ACC112 (cell line): ENCODE measurements around the gene PLXDC2.

Source experiments
- H2AFZ ChIP-seq: fragments of 200-600 bp; sonication (generic); one replicate; pipeline ENCODE4 v1.6.0; 2017; ENCODE audit warnings: antibody characterized with exemption, low read length; ENCODE audit not compliant: unreplicated experiment
- H3K27ac ChIP-seq: fragments of 200-600 bp; sonication (generic); 2 replicates; pipeline ENCODE4 v1.5.1; 2014; ENCODE audit warnings: low read depth, mild to moderate bottlenecking, antibody characterized with exemption, low read length, moderate library complexity
- H3K27me3 ChIP-seq: fragments of 200-600 bp; sonication (generic); 2 replicates; pipeline ENCODE4 v1.6.1; 2014; ENCODE audit warnings: mild to moderate bottlenecking, antibody characterized with exemption, low read length, moderate library complexity, mixed read lengths; ENCODE audit not compliant: insufficient read depth
- H3K36me3 ChIP-seq: fragments of 200-600 bp; sonication (generic); 2 replicates; pipeline ENCODE4 v1.6.1; 2016; ENCODE audit warnings: mild to moderate bottlenecking, antibody characterized with exemption, low read length, moderate library complexity, mixed read lengths; ENCODE audit not compliant: insufficient read depth
- H3K4me1 ChIP-seq: fragments of 200-600 bp; sonication (generic); one replicate; pipeline ENCODE4 v1.6.1; 2016; ENCODE audit warnings: low read length, mixed read lengths; ENCODE audit not compliant: insufficient read depth, unreplicated experiment, control insufficient read depth
- H3K4me3 ChIP-seq: fragments of 200-600 bp; sonication (generic); 2 replicates; pipeline ENCODE4 v1.5.1; 2014; ENCODE audit warnings: mild to moderate bottlenecking, low read depth, low read length
- H3K79me2 ChIP-seq: fragments of 200-600 bp; sonication (generic); one replicate; pipeline ENCODE4 v1.6.0; 2016; ENCODE audit warnings: low read length; ENCODE audit not compliant: control insufficient read depth, unreplicated experiment, insufficient read depth

The PLXDC2 gene

GRCh38 chr10:19958787-19959186, 142.6 kb downstream of the PLXDC2 start:
- Histone ChIP-seq H3K27ac (no peak overlapping the region), H3K4me3 (no peak overlapping the region), H3K36me3 (no peaks in the 10 kb centered on the region), H3K79me2 (no peaks in the 10 kb centered on the region), H3K27me3 (no peaks in the 10 kb centered on the region), H3K4me1 (no peaks in the 10 kb centered on the region), H2AFZ (no peak overlapping the region)

DNA sequence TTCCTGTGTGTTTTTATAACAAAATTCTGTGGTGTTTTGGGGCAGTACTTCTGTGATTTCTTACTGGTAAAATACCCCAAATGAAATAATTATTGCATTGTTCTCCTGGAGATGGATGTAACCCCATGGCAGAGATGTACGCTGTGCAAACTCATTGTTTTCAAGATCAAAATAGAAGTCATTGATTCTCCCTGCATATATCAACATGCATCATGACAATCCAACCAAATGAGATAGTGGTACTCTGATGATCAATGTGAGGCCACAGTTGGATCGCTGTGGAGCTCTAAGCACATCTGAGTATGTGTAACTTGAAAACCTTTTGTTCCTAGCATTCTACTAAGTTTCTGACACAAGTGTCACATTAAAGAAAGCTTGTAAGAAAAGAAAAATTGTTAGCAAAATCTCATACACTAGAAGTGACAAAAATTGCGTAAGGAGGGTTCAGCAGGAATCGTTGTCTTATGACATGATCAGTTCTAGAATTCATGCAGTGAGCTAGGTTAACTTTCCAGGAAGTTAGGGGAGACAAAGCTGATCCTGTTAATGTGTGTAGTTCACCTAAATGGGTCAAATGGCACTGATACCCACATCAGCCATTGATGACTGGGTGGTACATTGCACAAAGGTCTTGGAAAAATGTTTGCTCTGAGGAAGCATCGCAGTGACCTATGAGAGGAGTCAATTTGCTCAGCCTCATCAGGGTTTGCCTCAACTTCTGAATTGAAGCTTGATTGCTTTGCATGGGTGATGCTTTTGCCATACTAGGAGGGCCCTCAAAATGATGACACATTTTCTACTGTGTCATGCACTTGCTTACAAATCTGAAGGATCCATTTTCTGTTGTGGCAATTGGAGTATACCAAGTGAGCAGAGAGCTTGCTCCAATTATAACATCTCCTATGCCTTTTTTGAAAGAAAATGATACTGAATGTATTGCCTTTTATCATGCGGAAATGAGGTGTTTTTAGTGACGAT, 145.1 kb downstream of the PLXDC2 start:
- no peaks in the 10 kb centered on the region for H3K79me2 ChIP-seq
- no peak overlapping the region for H3K27ac ChIP-seq
- H3K4me3 ChIP-seq = no peak overlapping the region
- H2AFZ ChIP-seq = no peak overlapping the region
- H3K27me3 ChIP-seq = no peaks in the 10 kb centered on the region
- H3K36me3 ChIP-seq = no peaks in the 10 kb centered on the region
- no peaks in the 10 kb centered on the region for H3K4me1 ChIP-seq

DNA sequence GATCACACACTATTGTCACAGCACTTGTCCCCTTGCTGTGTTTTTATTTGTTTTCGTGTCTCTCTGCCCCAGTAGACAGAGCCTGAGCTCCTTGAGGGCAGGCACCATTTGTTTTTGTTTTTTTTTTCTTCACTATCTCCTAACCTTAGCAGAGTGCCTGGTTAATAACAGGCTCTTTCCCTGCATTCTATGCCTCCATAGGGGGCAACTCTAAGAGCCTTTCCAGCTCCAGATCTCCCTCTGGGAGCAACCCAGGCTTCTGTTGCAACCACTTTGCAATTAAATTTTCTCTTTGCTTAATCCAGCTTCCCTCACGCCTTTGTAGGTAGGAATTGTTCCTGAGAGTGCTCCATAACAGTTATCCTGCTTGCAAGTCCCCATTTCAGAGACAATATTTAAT, 148.4 kb downstream of the PLXDC2 start:
- Histone ChIP-seq H3K79me2 (no peaks in the 10 kb centered on the region), H2AFZ (no peak overlapping the region), H3K36me3 (no peaks in the 10 kb centered on the region), H3K4me3 (no peak overlapping the region), H3K4me1 (no peaks in the 10 kb centered on the region), H3K27ac (no peak overlapping the region), H3K27me3 (no peaks in the 10 kb centered on the region)

GRCh38 chr10:19966751-19967150, 150.5 kb downstream of the PLXDC2 start:
- Histone ChIP-seq H3K36me3 (no peaks in the 10 kb centered on the region), H3K27me3 (no peaks in the 10 kb centered on the region), H3K4me1 (peaks cover 4% of the 10 kb centered on the region), H2AFZ (no peak overlapping the region), H3K4me3 (no peak overlapping the region), H3K27ac (no peak overlapping the region), H3K79me2 (no peaks in the 10 kb centered on the region)

- no peak overlapping the region for H3K27ac ChIP-seq
- no peaks in the 10 kb centered on the region for H3K27me3 ChIP-seq
- H3K79me2 ChIP-seq = no peaks in the 10 kb centered on the region
- peaks cover 4% of the 10 kb centered on the region for H3K4me1 ChIP-seq
- no peaks in the 10 kb centered on the region for H3K36me3 ChIP-seq
- H2AFZ ChIP-seq = no peak overlapping the region
- no peak overlapping the region for H3K4me3 ChIP-seq
These were observed 151.7 kb downstream of the PLXDC2 start for GRCh38 chr10:19967981-19968380.

GRCh38 chr10:19968745-19969144, 152.5 kb downstream of the PLXDC2 start:
- Histone ChIP-seq H3K36me3 (no peaks in the 10 kb centered on the region), H3K27me3 (no peaks in the 10 kb centered on the region), H3K4me1 (peaks cover 4% of the 10 kb centered on the region), H3K27ac (no peak overlapping the region), H3K4me3 (no peak overlapping the region), H2AFZ (no peak overlapping the region), H3K79me2 (no peaks in the 10 kb centered on the region)

GRCh38 chr10:19970256-19970655, 154.0 kb downstream of the PLXDC2 start:
- Histone ChIP-seq H3K4me1 (peaks cover 4% of the 10 kb centered on the region), H3K27ac (no peak overlapping the region), H3K36me3 (no peaks in the 10 kb centered on the region), H3K79me2 (no peaks in the 10 kb centered on the region), H3K27me3 (no peaks in the 10 kb centered on the region), H2AFZ (no peak overlapping the region), H3K4me3 (no peak overlapping the region)

DNA sequence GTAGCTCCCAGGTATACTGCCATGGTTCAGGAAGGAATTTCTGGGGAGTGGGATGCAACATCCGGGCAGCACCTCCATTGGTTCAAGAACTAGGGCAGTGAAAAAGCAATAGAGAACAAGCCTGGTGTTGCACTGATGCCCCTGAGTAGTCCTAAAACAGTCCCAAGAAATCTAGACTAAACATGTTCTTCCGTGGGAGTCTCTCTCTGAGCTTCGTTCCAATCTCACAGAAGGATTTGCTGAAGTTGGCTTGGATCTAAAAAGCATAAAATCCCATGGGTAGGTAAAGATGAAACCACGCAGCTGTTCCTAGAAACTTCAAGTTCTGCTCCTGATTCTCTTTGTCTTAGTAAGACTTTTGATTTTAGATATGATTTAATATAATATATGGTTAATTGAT, 154.5 kb downstream of the PLXDC2 start:
- Histone ChIP-seq H3K4me3 (no peak overlapping the region), H3K79me2 (no peaks in the 10 kb centered on the region), H2AFZ (no peak overlapping the region), H3K27ac (no peak overlapping the region), H3K36me3 (no peaks in the 10 kb centered on the region), H3K4me1 (peaks cover 4% of the 10 kb centered on the region), H3K27me3 (no peaks in the 10 kb centered on the region)

DNA sequence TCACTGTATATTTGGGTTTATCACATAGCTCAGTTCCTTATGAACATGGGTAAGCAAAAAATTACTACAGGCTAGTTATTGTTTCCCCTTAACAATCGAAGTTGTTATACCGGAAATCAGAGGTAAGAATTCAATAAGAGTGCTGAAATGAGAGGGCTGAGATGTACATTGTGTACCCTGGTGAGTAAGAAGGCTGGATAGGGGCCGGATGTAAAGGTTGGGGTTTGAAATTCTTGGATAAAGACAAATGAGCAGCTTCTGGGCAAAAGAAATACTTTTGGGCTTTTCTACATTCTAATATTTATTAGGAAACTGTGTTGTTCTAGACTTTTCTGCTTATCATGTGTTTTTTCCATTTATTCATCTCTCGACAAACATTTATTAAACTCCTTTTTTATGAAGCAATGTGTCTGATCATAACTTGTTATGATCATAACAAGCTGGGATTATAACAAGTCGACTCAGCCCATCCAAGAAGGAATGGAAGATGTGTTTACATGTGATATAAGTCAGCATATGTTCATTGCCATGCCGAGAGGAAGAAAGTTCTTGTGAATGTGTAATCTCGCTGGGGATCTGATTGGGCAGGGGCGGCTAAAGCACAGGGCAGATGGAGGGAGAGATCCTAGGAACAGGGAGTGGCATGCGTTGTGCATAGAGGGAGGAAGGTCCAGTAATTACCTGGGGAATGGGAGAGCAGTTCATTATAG, 155.3 kb downstream of the PLXDC2 start:
- Histone ChIP-seq H2AFZ (no peak overlapping the region), H3K79me2 (no peaks in the 10 kb centered on the region), H3K4me1 (peaks cover 4% of the 10 kb centered on the region), H3K4me3 (no peak overlapping the region), H3K36me3 (no peaks in the 10 kb centered on the region), H3K27ac (no peak overlapping the region), H3K27me3 (no peaks in the 10 kb centered on the region)

DNA sequence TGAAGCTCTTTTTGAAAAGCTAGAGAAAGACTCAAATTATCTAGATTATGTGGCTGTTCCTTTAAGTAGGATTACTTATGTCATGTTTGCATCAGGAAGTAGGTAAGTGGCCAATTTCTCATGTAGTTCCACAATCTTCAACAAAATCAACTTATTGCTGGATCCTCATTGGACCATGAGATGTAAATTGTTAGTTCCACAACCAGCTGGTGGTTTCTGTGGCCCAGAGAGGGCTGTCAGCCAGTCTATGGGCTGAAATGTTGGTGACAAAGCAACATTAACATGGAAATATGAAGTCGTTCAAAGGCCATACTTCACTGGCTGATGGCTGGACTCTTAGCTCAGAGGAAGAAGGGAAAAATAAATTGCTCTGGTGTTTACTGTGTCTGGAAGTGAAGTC, 157.9 kb downstream of the PLXDC2 start:
- Histone ChIP-seq H3K36me3 (no peaks in the 10 kb centered on the region), H3K27ac (no peak overlapping the region), H3K4me1 (peaks cover 4% of the 10 kb centered on the region), H3K4me3 (no peak overlapping the region), H3K79me2 (no peaks in the 10 kb centered on the region), H2AFZ (no peak overlapping the region), H3K27me3 (no peaks in the 10 kb centered on the region)

DNA sequence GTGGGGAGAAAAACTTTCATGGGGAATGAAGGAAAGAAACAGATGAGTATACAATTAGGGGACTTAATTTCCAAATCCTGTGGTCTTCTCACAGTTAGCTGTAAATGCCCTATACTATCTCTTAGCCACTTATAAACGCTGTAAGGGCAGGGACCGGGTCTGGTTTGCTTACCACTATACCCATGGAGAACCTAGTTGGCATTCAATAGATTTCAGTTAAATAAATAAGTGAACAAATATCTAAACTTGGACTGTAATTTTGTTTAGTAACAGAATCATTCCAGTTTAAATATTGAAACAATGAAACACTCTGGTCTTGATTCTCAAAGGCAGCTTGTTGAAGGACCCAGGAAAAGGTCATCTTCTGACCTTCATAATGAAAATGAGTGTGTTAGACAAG, 158.3 kb downstream of the PLXDC2 start:
- Histone ChIP-seq H3K36me3 (no peaks in the 10 kb centered on the region), H2AFZ (no peak overlapping the region), H3K79me2 (no peaks in the 10 kb centered on the region), H3K27ac (no peak overlapping the region), H3K27me3 (no peaks in the 10 kb centered on the region), H3K4me1 (peaks cover 4% of the 10 kb centered on the region), H3K4me3 (no peak overlapping the region)
